Measurements from ENCODE around the gene PPP2R5A.

DNA sequence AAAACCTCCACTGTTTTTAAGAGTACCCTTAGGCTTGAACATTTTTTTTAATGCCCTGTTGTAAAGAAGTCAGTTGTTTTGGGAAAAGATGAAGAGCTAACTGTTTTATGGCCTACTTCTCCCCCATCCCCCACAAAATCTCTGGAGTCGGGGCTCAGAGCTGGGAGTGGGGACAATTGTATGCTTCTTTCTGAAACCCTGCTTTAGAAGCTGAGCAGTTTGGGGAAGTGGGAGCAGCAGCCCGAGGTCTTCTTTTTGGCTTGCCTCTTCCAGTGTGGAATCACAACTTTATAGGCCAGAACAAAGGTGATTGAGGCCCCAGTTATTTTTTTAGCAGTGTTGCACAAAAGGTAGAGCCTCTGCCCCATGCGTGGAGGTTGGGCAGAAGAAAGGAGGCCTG lies 25.2 kb downstream of the PPP2R5A start:
- TF ChIP-seq CTCF (IDR thresholded peaks at IDR 0.05; ENCODE audit: insufficient read depth, low read length) (no peak), REST (IDR thresholded peaks at IDR 0.05; ENCODE audit: insufficient replicate concordance, low read depth) (no peak), SPI1 (IDR thresholded peaks at IDR 0.05; ENCODE audit: borderline replicate concordance, low read depth) (peak; percentile 80)

Data from HL-60 (cell line).